Endothelial cell of umbilical vein (primary cell): ENCODE measurements around the gene DAB2IP. TPM values are rescaled to one million over a fixed set of nuclear protein-coding genes. Genes with fewer than 3 reads are reported as not detected.

ENCODE experiments used
- BruUV-seq: library from RNA; stranded (reverse); fragments of 400-500 nt; replicated peaks from 2 replicates; lab custom pipeline; 2021; lab: Mats Ljungman, UMichigan
- CTCF ChIA-PET: fragments of 300-600, 350-600 bp; sonication (Branson Sonifier 250); formaldehyde crosslinking; loops from one replicate; lab custom pipeline; 2021; ENCODE audit warnings: antibody characterized with exemption, inconsistent platforms; lab: Charles Lee
- POLR2A ChIA-PET: fragments of 300-600, 350-600 bp; sonication (Branson Sonifier 250); formaldehyde crosslinking; loops from one replicate; lab custom pipeline; 2021; ENCODE audit warnings: antibody characterized with exemption, inconsistent platforms; lab: Charles Lee
- DNase-seq: peaks from one replicate; pipeline ENCODE4 v3.0.0-alpha.2; 2011; ENCODE audit warnings: low read depth, low spot score
- FAIRE-seq: peaks from 2 replicates; lab custom pipeline; 2011; peaks lifted over from hg19 to GRCh38; lab: Jason Lieb, UNC
- H2AFZ ChIP-seq: 2 replicates; pipeline ENCODE4 v1.6.0; 2012; ENCODE audit warnings: low read depth, low read length, control low read depth, inconsistent platforms
- H3K27ac ChIP-seq: 2 replicates; pipeline ENCODE4 v1.5.1; 2011; ENCODE audit warnings: low read depth, mild to moderate bottlenecking, control low read depth, low read length, moderate library complexity; ENCODE audit not compliant: insufficient read depth
- H3K27me3 ChIP-seq, 2 experiments: 2 replicates each; pipeline versions ENCODE4 v1.6.0 to v1.6.1; 2011; ENCODE audit warnings: low read length in 2 of 2, mixed read lengths in 1 of 2; ENCODE audit not compliant: control insufficient read depth in 2 of 2, insufficient read depth in 2 of 2
- H3K36me3 ChIP-seq, 2 experiments: 2 replicates in 1 of 2; 3 replicates in 1 of 2; pipeline ENCODE4 v1.5.1; 2011; ENCODE audit warnings: low read length in 2 of 2, mild to moderate bottlenecking in 1 of 2, moderate library complexity in 1 of 2; ENCODE audit not compliant: control insufficient read depth in 2 of 2, insufficient read depth in 2 of 2; ENCODE audit errors: extremely low read depth in 1 of 2
- H3K4me1 ChIP-seq: 3 replicates; pipeline ENCODE4 v1.5.1; 2011; ENCODE audit warnings: mild to moderate bottlenecking, low read length; ENCODE audit not compliant: control insufficient read depth, insufficient read depth; ENCODE audit errors: extremely low read depth
- H3K4me2 ChIP-seq: 2 replicates; pipeline ENCODE4 v1.6.1; 2011; ENCODE audit warnings: low read length, control low read depth, mixed read lengths; ENCODE audit not compliant: insufficient read depth
- H3K4me3 ChIP-seq, 3 experiments: fragments of 200-600 bp in 1 of 3; sonication (generic), shearing (Covaris generic) in 1 of 3; replicated peaks in 1 of 3; 2 replicates each; pipeline ENCODE4 v1.5.1; 2011 to 2016; ENCODE audit warnings: control low read depth in 3 of 3, low read length in 3 of 3, mild to moderate bottlenecking in 2 of 3, inconsistent platforms in 1 of 3, low read depth in 1 of 3, moderate library complexity in 1 of 3; ENCODE audit not compliant: insufficient read depth in 1 of 3
- H3K79me2 ChIP-seq: 2 replicates; pipeline ENCODE4 v1.6.0; 2012; ENCODE audit warnings: low read length, inconsistent platforms; ENCODE audit not compliant: control insufficient read depth, insufficient read depth
- H3K9ac ChIP-seq: replicated peaks from 2 replicates; pipeline ENCODE3; 2011; ENCODE audit warnings: low read length, control low read depth; ENCODE audit not compliant: insufficient read depth; ENCODE audit errors: extremely low read depth
- H3K9me1 ChIP-seq: replicated peaks from 3 replicates; pipeline ENCODE4 v1.6.0; 2011; ENCODE audit warnings: mild to moderate bottlenecking, low read length; ENCODE audit not compliant: control insufficient read depth, insufficient read depth; ENCODE audit errors: extremely low read depth
- H3K9me3 ChIP-seq: replicated peaks from 2 replicates; pipeline ENCODE4 v1.5.1; 2012; ENCODE audit warnings: low read length, inconsistent platforms; ENCODE audit not compliant: control insufficient read depth, insufficient read depth
- H4K20me1 ChIP-seq: replicated peaks from 2 replicates; pipeline ENCODE3; 2011; ENCODE audit warnings: mild to moderate bottlenecking, low read length; ENCODE audit not compliant: control insufficient read depth, insufficient read depth; ENCODE audit errors: extremely low read depth
- EZH2 ChIP-seq: IDR thresholded peaks from 2 replicates; pipeline ENCODE4 v1.6.1; 2012; ENCODE audit warnings: borderline replicate concordance, low read depth, mild to moderate bottlenecking, moderate library complexity, low read length, inconsistent platforms; ENCODE audit not compliant: severe bottlenecking
- FOS ChIP-seq: IDR thresholded peaks from 2 replicates; pipeline ENCODE4 v1.6.1; 2011; ENCODE audit warnings: mild to moderate bottlenecking, low read length, moderate library complexity, borderline replicate concordance; ENCODE audit not compliant: insufficient read depth
- GATA2 ChIP-seq: IDR thresholded peaks from 2 replicates; pipeline ENCODE4 v1.7.0; 2011; ENCODE audit warnings: low read depth, mild to moderate bottlenecking, moderate library complexity, mixed read lengths, low read length; ENCODE audit not compliant: insufficient read length, insufficient read depth
- JUN ChIP-seq: IDR thresholded peaks from 2 replicates; pipeline ENCODE4 v1.6.1; 2011; ENCODE audit warnings: borderline replicate concordance, low read depth; ENCODE audit not compliant: insufficient read length, insufficient read depth
- MYC ChIP-seq: IDR thresholded peaks from one replicate; pipeline ENCODE4 v1.6.1; 2011; ENCODE audit warnings: mild to moderate bottlenecking, low read depth, low read length
- POLR2A ChIP-seq: IDR thresholded peaks from 2 replicates; pipeline ENCODE4 v1.6.1; 2012; ENCODE audit warnings: low read depth, mild to moderate bottlenecking, control low read depth, low read length
- POLR2AphosphoS5 ChIP-seq: IDR thresholded peaks from 2 replicates; pipeline ENCODE4 v1.6.1; 2012; ENCODE audit warnings: low read depth, mild to moderate bottlenecking, control low read depth, low read length, moderate library complexity; ENCODE audit not compliant: insufficient read depth
- dilution Hi-C: fragments of 300-500 bp; cut with MboI; formaldehyde crosslinking; loops from one replicate; pipeline ENCODE4 v1.15.0; 2019; ENCODE audit warnings: low sequenced_read_pairs; ENCODE audit not compliant: extremely low pct_ligation_motif_present
- intact Hi-C: fragments of 100-400 bp; cut with micrococcal nuclease; formaldehyde crosslinking; loops from one replicate; pipeline ENCODE4 v1.10.0; 2022
- polyA plus RNA-seq, 4 experiments: library from polyadenylated mRNA; depleted of rRNA in 3 of 4; stranded (reverse) in 3 of 4; unstranded in 1 of 4; fragments of >200 nt; gene quantifications; 2 replicates each; pipeline versions ENCODE4 v1.2.1 to v1.2.3, GENCODE V29; 2011 to 2012; ENCODE audit warnings: missing spikeins in 1 of 4
- total RNA-seq: library from RNA; stranded (reverse); gene quantifications from 2 replicates; pipeline ENCODE4 v1.2.3, GENCODE V29; 2021
- TF ChIP-seq, protein P1 (sequence below), 2 donors: IDR thresholded peaks; 1 replicate in 1 of 2; 2 replicates in 1 of 2; pipeline ENCODE4 v1.5.1; 2011; ENCODE audit warnings: low read length in 2 of 2, mild to moderate bottlenecking in 2 of 2, moderate library complexity in 2 of 2, control low read depth in 1 of 2, inconsistent platforms in 1 of 2, low read depth in 1 of 2; ENCODE audit not compliant: insufficient read depth in 1 of 2; ENCODE audit errors: extremely low read depth in 1 of 2
- TF ChIP-seq, protein P2 (sequence below): IDR thresholded peaks from 2 replicates; pipeline ENCODE4 v1.6.1; 2011; ENCODE audit not compliant: insufficient read depth, insufficient read length

Gene DAB2IP
- total and polyA plus RNA-seq, 2 donors (not counting 3 experiments of a cell fraction or from before 2014, with no cell fraction given), result 29.2 to 53.6 TPM

DNA sequence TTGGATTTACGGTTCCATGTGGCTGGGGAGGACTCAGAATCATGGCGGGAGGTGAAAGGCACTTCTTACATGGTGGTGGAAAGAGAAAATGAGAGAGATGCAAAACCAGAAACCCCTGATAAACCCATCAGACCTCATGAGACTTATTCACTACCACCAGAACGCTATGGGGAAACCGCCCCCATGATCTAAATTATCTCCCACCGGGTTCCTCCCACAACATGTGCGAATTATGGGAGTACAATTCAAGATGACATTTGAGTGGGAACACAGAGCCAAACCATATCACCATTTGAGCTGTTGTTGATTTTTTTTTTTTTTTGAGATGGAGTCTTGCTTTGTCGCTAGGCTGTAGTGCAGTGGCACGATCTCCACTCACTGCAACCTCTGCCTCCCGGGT lies 16.5 kb downstream of the DAB2IP start:
- Histone ChIP-seq H3K4me3 (no peak overlapping the region), H3K4me1 (peaks cover 18% of the 10 kb centered on the region), H3K9me1 (no peaks in the 10 kb centered on the region), H3K27me3 (no peaks in the 10 kb centered on the region), H3K9me3 (no peaks in the 10 kb centered on the region), H4K20me1 (no peaks in the 10 kb centered on the region), H3K4me2 (no peak overlapping the region), H3K9ac (no peak overlapping the region), H3K27ac (peak overlapping the region; percentile 15), H2AFZ (no peak overlapping the region), H3K79me2 (no peaks in the 10 kb centered on the region), H3K36me3 (no peaks in the 10 kb centered on the region)
- no TSS peak for BruUV-seq
- DNase-seq, result no peak
- CTCF ChIA-PET, result interaction anchor here (1.2 kb wide), 1 partner anchor 58 kb away, joined by 3 read pairs; no protein-coding TSS in a partner anchor
- POLR2A ChIA-PET, result no interaction called here
- intact Hi-C loops (no loop called here), dilution Hi-C loops (no loop called here)
- TF ChIP-seq GATA2, result no peak
- TF ChIP-seq JUN, result no peak
- TF ChIP-seq, protein P1, sequence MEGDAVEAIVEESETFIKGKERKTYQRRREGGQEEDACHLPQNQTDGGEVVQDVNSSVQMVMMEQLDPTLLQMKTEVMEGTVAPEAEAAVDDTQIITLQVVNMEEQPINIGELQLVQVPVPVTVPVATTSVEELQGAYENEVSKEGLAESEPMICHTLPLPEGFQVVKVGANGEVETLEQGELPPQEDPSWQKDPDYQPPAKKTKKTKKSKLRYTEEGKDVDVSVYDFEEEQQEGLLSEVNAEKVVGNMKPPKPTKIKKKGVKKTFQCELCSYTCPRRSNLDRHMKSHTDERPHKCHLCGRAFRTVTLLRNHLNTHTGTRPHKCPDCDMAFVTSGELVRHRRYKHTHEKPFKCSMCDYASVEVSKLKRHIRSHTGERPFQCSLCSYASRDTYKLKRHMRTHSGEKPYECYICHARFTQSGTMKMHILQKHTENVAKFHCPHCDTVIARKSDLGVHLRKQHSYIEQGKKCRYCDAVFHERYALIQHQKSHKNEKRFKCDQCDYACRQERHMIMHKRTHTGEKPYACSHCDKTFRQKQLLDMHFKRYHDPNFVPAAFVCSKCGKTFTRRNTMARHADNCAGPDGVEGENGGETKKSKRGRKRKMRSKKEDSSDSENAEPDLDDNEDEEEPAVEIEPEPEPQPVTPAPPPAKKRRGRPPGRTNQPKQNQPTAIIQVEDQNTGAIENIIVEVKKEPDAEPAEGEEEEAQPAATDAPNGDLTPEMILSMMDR (IDR thresholded peaks at IDR 0.05; ENCODE audit: extremely low read depth in 1 of 2, insufficient read depth in 1 of 2, low read depth in 1 of 2, low read length in 2 of 2), result no peak
- TF ChIP-seq POLR2AphosphoS5, result no peak
- no peak for TF ChIP-seq POLR2A
- no peak for TF ChIP-seq FOS
- TF ChIP-seq EZH2, result no peak
- TF ChIP-seq, protein P2, sequence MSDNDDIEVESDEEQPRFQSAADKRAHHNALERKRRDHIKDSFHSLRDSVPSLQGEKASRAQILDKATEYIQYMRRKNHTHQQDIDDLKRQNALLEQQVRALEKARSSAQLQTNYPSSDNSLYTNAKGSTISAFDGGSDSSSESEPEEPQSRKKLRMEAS, result no peak
- TF ChIP-seq MYC, result no peak
- peak; percentile 26 for FAIRE-seq
